Limb (tissue), 2 donors: ENCODE measurements around the gene DISP3.

Experiments used
- DNase-seq, 2 donors: peaks; one replicate each; pipeline ENCODE4 v3.0.0-alpha.2; 2016; ENCODE audit errors: extremely low spot score in 2 of 2

Gene DISP3

GRCh38 chr1:11515368-11516300 lies 36.7 kb downstream of the DISP3 start:
- DNase-seq, result no peak

- DNase-seq, result no peak
These were observed 38.1 kb downstream of the DISP3 start for GRCh38 chr1:11516961-11517635.

- DNase-seq, result no peak
These were observed 39.2 kb downstream of the DISP3 start for GRCh38 chr1:11518016-11518701.

- no peak for DNase-seq
These were observed 40.1 kb downstream of the DISP3 start for GRCh38 chr1:11518791-11519628.

- no peak for DNase-seq
These were observed 40.7 kb downstream of the DISP3 start for GRCh38 chr1:11519629-11520031.

- DNase-seq, result no peak
These were observed 41.7 kb downstream of the DISP3 start for GRCh38 chr1:11520531-11521233.

- DNase-seq, result no peak
These were observed 42.8 kb downstream of the DISP3 start for GRCh38 chr1:11521582-11522399.

GRCh38 chr1:11522400-11523235 lies 43.7 kb downstream of the DISP3 start:
- DNase-seq, result no peak

GRCh38 chr1:11523261-11523660 lies 44.3 kb downstream of the DISP3 start:
- DNase-seq, result no peak

- DNase-seq, result no peak
These were observed 45.0 kb downstream of the DISP3 start for GRCh38 chr1:11523746-11524464.

- DNase-seq, result no peak
These were observed 45.7 kb downstream of the DISP3 start for GRCh38 chr1:11524465-11525150.

GRCh38 chr1:11525151-11525505 lies 46.2 kb downstream of the DISP3 start:
- no peak for DNase-seq

GRCh38 chr1:11525516-11525915 lies 46.6 kb downstream of the DISP3 start:
- DNase-seq, result no peak

- peak in 1 of 2 donors; percentile 13 for DNase-seq
These were observed 47.3 kb downstream of the DISP3 start for GRCh38 chr1:11526071-11526895.

GRCh38 chr1:11527541-11528452 lies 48.8 kb downstream of the DISP3 start:
- DNase-seq, result no peak
